Myocyte (in vitro differentiated cells): Measurements from ENCODE around the gene TAF3. TPM values are rescaled to one million over a fixed set of nuclear protein-coding genes. Genes with fewer than 3 reads are reported as not detected.
"Not testable (repeated sequence)": the region's sequence is repeated elsewhere in the genome, so short reads cannot be mapped to it uniquely, and the experiment has no call there.

Experiments used
- DNase-seq: peaks from one replicate; pipeline ENCODE4 v3.0.0-alpha.2; 2012; ENCODE audit warnings: low read depth
- total RNA-seq: library from RNA; depleted of rRNA; stranded (reverse); fragments of >200 nt; gene quantifications from 2 replicates; pipeline ENCODE4 v1.2.3, GENCODE V29; 2014

Gene TAF3
- total RNA-seq, 1 donor from 2014 or later: 3.1 TPM

- no peak for DNase-seq
Observed at GRCh38 chr10:7968510-7969112, 150.3 kb downstream of the TAF3 start.

- DNase-seq: no peak
Observed at GRCh38 chr10:7969623-7970022, 151.3 kb downstream of the TAF3 start.

GRCh38 chr10:7971949-7972348 is 153.6 kb downstream of the TAF3 start:
- peak; percentile 16 for DNase-seq

GRCh38 chr10:7972367-7972766 is 154.1 kb downstream of the TAF3 start:
- DNase-seq: no peak

- no peak for DNase-seq
Observed at GRCh38 chr10:7980196-7980595, 161.9 kb downstream of the TAF3 start.

GRCh38 chr10:7982727-7983126 is 164.4 kb downstream of the TAF3 start:
- no peak for DNase-seq

GRCh38 chr10:7984325-7984724 is 166.0 kb downstream of the TAF3 start:
- no peak for DNase-seq

GRCh38 chr10:7984896-7985295 is 166.6 kb downstream of the TAF3 start:
- DNase-seq: no peak

GRCh38 chr10:7986851-7987250 is 168.5 kb downstream of the TAF3 start:
- no peak for DNase-seq

GRCh38 chr10:7988989-7989388 is 170.7 kb downstream of the TAF3 start:
- DNase-seq: no peak

- DNase-seq: no peak
Observed at GRCh38 chr10:7998831-7999230, 180.5 kb downstream of the TAF3 start.

GRCh38 chr10:8004469-8005000 is 186.2 kb downstream of the TAF3 start:
- no peak for DNase-seq

GRCh38 chr10:8006274-8006999 is 188.1 kb downstream of the TAF3 start:
- DNase-seq: no peak

- no peak for DNase-seq
Observed at GRCh38 chr10:8009031-8009430, 190.7 kb downstream of the TAF3 start.

- no peak for DNase-seq
Observed at GRCh38 chr10:8013006-8013405, 194.7 kb downstream of the TAF3 start.

GRCh38 chr10:8013619-8014018 is 195.3 kb downstream of the TAF3 start:
- no peak for DNase-seq

GRCh38 chr10:8014649-8015048 is 196.3 kb downstream of the TAF3 start:
- DNase-seq: no peak

- DNase-seq: no peak
Observed at GRCh38 chr10:8017277-8017676, 199.0 kb downstream of the TAF3 start.

GRCh38 chr10:8023321-8023720 is 205.0 kb downstream of the TAF3 start:
- DNase-seq: no peak

- DNase-seq: no peak
Observed at GRCh38 chr10:8023851-8024250, 205.5 kb downstream of the TAF3 start.

GRCh38 chr10:8026349-8027259 is 208.3 kb downstream of the TAF3 start:
- no peak for DNase-seq

- DNase-seq: not testable (repeated sequence)
Observed at GRCh38 chr10:8031211-8031610, 212.9 kb downstream of the TAF3 start.
